Measurements from ENCODE around the gene RDH5. TPM values are rescaled to one million over a fixed set of nuclear protein-coding genes. Genes with fewer than 3 reads are reported as not detected.

Gene RDH5
- 22.0 TPM for total RNA-seq
- polyA plus RNA-seq (ENCODE audit: insufficient read depth in 1 of 8, insufficient read length in 8 of 8, low replicate concordance in 1 of 8) = 10 to 100 TPM in 6 of 8 donors, 1 to 10 TPM in 2; 8.6 to 45.9 (median 17.9) TPM
- long read RNA-seq, donor 1, partial matches to known transcripts = 197 of 425 reads
- long read RNA-seq, donor 1, other reads (novel, unspliced or antisense) = 221 of 425 reads
- long read RNA-seq, donor 2 = 0 reads
- long read RNA-seq, donor 3, partial matches to known transcripts = 481 of 1,082 reads
- long read RNA-seq, donor 3, other reads (novel, unspliced or antisense) = 598 of 1,082 reads
- long read RNA-seq, donor 4, partial matches to known transcripts = 245 of 507 reads
- long read RNA-seq, donor 4, other reads (novel, unspliced or antisense) = 258 of 507 reads
- long read RNA-seq, donor 5, partial matches to known transcripts = 2,325 of 2,394 reads
- long read RNA-seq, donor 5, other reads (novel, unspliced or antisense) = 67 of 2,394 reads
- long read RNA-seq, donor 6, partial matches to known transcripts = 0 of 6 reads
- long read RNA-seq, donor 6, other reads (novel, unspliced or antisense) = 0 of 6 reads
- long read RNA-seq, donor 7, partial matches to known transcripts = 1,087 of 1,117 reads
- long read RNA-seq, donor 7, other reads (novel, unspliced or antisense) = 26 of 1,117 reads
- long read RNA-seq, donor 8, partial matches to known transcripts = 0 of 1 reads
- long read RNA-seq, donor 8, other reads (novel, unspliced or antisense) = 0 of 1 reads
- long read RNA-seq, donor 9, partial matches to known transcripts = 0 of 3 reads
- long read RNA-seq, donor 9, other reads (novel, unspliced or antisense) = 0 of 3 reads
- long read RNA-seq, donor 10, transcript RDH5-208 (2 exons, 976 nt) = major isoform, 5 of 5 reads
- long read RNA-seq, donor 10, partial matches to known transcripts = 0 of 5 reads
- long read RNA-seq, donor 10, other reads (novel, unspliced or antisense) = 0 of 5 reads
- long read RNA-seq, donor 11, partial matches to known transcripts = 0 of 4 reads
- long read RNA-seq, donor 11, other reads (novel, unspliced or antisense) = 0 of 4 reads

DNA sequence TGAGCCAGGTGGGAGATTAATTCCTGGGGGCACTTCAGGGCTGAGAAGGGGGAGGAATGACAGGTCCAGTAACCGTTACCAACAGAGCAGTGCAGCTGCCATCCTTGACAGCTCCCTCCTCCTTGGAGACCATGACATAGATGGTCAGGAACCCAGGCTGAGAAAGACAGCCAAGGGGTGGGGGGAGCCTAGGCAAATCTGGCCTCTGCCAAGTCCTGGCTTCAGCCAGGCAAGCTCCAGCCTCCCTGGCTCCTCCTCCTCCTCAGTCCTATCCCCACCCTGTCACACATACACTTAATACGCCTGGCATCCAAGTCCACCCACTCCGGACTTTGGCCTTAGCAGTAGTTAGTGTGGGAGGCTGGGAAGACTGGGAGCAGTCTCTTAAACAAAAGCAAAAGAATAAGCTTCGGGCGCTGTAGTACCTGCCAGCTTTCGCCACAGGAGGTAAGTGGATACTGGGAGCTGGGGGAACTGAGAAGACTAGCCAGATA, at the start of gene RDH5:
TSS of gene RDH5 (plus strand) at position 323 of the 494 bp plus-strand sequence. CDS start 792 bp downstream, outside the sequence.
- peaks cover 50% of the 10 kb centered on the region for H3K36me3 ChIP-seq (ENCODE audit: control insufficient read depth, insufficient read depth, low read length)
- H3K27me3 ChIP-seq (ENCODE audit: control insufficient read depth, insufficient read depth, low read length) = no peaks in the 10 kb centered on the region
- peak within 1 kb of the TSS; percentile 97 for H3K27ac ChIP-seq (ENCODE audit: low read length)
- no CpG with 5 or more reads among the region's 6 CpGs for WGBS (ENCODE audit: insufficient coverage)
- no peaks in the 10 kb centered on the region for H3K9me3 ChIP-seq (replicated peaks; ENCODE audit: control insufficient read depth, low read depth, low read length)
- peak; percentile 91 for DNase-seq
- peak within 1 kb of the TSS; percentile 23 for H3K4me3 ChIP-seq (ENCODE audit: low read length)
- H3K4me1 ChIP-seq (ENCODE audit: control insufficient read depth, insufficient read depth, low read length) = peaks cover 80% of the 10 kb centered on the region

GRCh38 chr12:55671746-55672145, 48.4 kb upstream of the RDH5 start:
- H3K36me3 ChIP-seq (ENCODE audit: control insufficient read depth, insufficient read depth, low read length) = no peaks in the 10 kb centered on the region
- 57% methylated on average over 4 of the region's 4 CpGs for WGBS (ENCODE audit: insufficient coverage)
- no peaks in the 10 kb centered on the region for H3K27me3 ChIP-seq (ENCODE audit: control insufficient read depth, insufficient read depth, low read length)
- H3K27ac ChIP-seq (ENCODE audit: low read length) = no peak overlapping the region
- DNase-seq = no peak
- no peak overlapping the region for H3K4me3 ChIP-seq (ENCODE audit: low read length)
- no peaks in the 10 kb centered on the region for H3K4me1 ChIP-seq (ENCODE audit: control insufficient read depth, insufficient read depth, low read length)
- H3K9me3 ChIP-seq (replicated peaks; ENCODE audit: control insufficient read depth, low read depth, low read length) = no peaks in the 10 kb centered on the region

DNA sequence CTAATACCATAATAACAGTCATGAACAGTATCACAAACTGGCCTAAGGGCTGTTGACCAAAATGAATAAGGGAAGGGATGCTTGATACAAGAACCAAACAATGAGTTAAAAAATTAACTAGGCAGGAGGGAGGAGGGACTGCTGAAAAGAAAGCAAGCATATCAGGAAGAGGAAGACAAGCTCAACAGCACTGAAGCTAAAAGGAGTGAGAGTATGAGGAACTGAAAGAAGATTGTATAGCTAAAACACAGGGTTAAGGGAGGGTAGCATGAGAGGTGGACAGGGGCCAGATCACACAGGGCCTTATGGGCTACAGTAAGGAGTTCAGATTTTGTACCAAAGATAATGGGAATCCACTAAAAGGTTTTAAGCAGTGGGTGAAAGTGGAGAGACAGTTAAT, 46.6 kb upstream of the RDH5 start:
- Histone ChIP-seq H3K27me3 (ENCODE audit: control insufficient read depth, insufficient read depth, low read length) (no peaks in the 10 kb centered on the region), H3K36me3 (ENCODE audit: control insufficient read depth, insufficient read depth, low read length) (no peaks in the 10 kb centered on the region), H3K4me1 (ENCODE audit: control insufficient read depth, insufficient read depth, low read length) (no peaks in the 10 kb centered on the region), H3K4me3 (ENCODE audit: low read length) (no peak overlapping the region), H3K9me3 (replicated peaks; ENCODE audit: control insufficient read depth, low read depth, low read length) (no peaks in the 10 kb centered on the region), H3K27ac (ENCODE audit: low read length) (no peak overlapping the region)
- peak; percentile 53 for DNase-seq

DNA sequence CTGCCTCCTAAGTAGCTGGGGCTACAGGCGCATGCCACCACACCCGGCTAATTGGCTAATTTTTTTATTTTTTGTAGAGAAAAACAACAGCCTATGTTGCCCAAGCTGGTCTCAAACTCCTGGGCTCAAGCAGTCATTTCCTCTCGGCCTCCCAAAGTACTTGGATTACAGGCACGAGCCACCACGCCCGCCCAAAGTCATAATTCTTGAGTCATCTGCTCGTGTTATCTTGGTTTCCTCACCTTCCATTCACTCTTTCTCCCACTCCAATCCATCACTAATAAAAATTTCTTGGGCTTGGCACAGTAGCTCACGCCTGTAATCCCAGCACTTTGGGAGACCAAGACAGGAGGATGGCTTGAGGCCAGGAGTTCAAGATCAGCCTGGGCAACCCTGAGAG, 44.5 kb upstream of the RDH5 start:
- 84% methylated on average over 5 of the region's 8 CpGs for WGBS (ENCODE audit: insufficient coverage)
- Histone ChIP-seq H3K9me3 (replicated peaks; ENCODE audit: control insufficient read depth, low read depth, low read length) (no peaks in the 10 kb centered on the region), H3K4me1 (ENCODE audit: control insufficient read depth, insufficient read depth, low read length) (peaks cover 1% of the 10 kb centered on the region), H3K27ac (ENCODE audit: low read length) (no peak overlapping the region), H3K4me3 (ENCODE audit: low read length) (no peak overlapping the region), H3K36me3 (ENCODE audit: control insufficient read depth, insufficient read depth, low read length) (no peaks in the 10 kb centered on the region), H3K27me3 (ENCODE audit: control insufficient read depth, insufficient read depth, low read length) (no peaks in the 10 kb centered on the region)
- no peak for DNase-seq

- peaks cover 10% of the 10 kb centered on the region for H3K4me1 ChIP-seq (ENCODE audit: control insufficient read depth, insufficient read depth, low read length)
- peak; percentile 46 for DNase-seq
- peaks cover 2% of the 10 kb centered on the region for H3K27me3 ChIP-seq (ENCODE audit: control insufficient read depth, insufficient read depth, low read length)
- no peaks in the 10 kb centered on the region for H3K9me3 ChIP-seq (replicated peaks; ENCODE audit: control insufficient read depth, low read depth, low read length)
- no peak overlapping the region for H3K4me3 ChIP-seq (ENCODE audit: low read length)
- 40% methylated on average over 2 of the region's 6 CpGs for WGBS (ENCODE audit: insufficient coverage)
- H3K36me3 ChIP-seq (ENCODE audit: control insufficient read depth, insufficient read depth, low read length) = no peaks in the 10 kb centered on the region
- no peak overlapping the region for H3K27ac ChIP-seq (ENCODE audit: low read length)
Observed at GRCh38 chr12:55676707-55677106, 43.5 kb upstream of the RDH5 start.

- 96% methylated on average over 3 of the region's 5 CpGs for WGBS (ENCODE audit: insufficient coverage)
Observed at GRCh38 chr12:55679691-55680090, 40.5 kb upstream of the RDH5 start.

GRCh38 chr12:55681142-55682077, 38.8 kb upstream of the RDH5 start:
- no peaks in the 10 kb centered on the region for H3K9me3 ChIP-seq (replicated peaks; ENCODE audit: control insufficient read depth, low read depth, low read length)
- H3K4me3 ChIP-seq (ENCODE audit: low read length) = peak overlapping the region; percentile 15
- H3K36me3 ChIP-seq (ENCODE audit: control insufficient read depth, insufficient read depth, low read length) = peaks cover 26% of the 10 kb centered on the region
- peaks cover 2% of the 10 kb centered on the region for H3K27me3 ChIP-seq (ENCODE audit: control insufficient read depth, insufficient read depth, low read length)
- WGBS (ENCODE audit: insufficient coverage) = 22% methylated on average over 13 of the region's 17 CpGs
- peaks cover 18% of the 10 kb centered on the region for H3K4me1 ChIP-seq (ENCODE audit: control insufficient read depth, insufficient read depth, low read length)
- peak overlapping the region; percentile 39 for H3K27ac ChIP-seq (ENCODE audit: low read length)
- peak; percentile 83 for DNase-seq

More at GRCh38 chr12:55679691-55680090, 40.5 kb upstream of the RDH5 start:
- H3K9me3 ChIP-seq (replicated peaks; ENCODE audit: control insufficient read depth, low read depth, low read length) = no peaks in the 10 kb centered on the region
- peaks cover 18% of the 10 kb centered on the region for H3K4me1 ChIP-seq (ENCODE audit: control insufficient read depth, insufficient read depth, low read length)
- H3K27ac ChIP-seq (ENCODE audit: low read length) = no peak overlapping the region
- H3K27me3 ChIP-seq (ENCODE audit: control insufficient read depth, insufficient read depth, low read length) = peaks cover 2% of the 10 kb centered on the region
- H3K36me3 ChIP-seq (ENCODE audit: control insufficient read depth, insufficient read depth, low read length) = peaks cover 9% of the 10 kb centered on the region
- DNase-seq = no peak
- no peak overlapping the region for H3K4me3 ChIP-seq (ENCODE audit: low read length)

DNA sequence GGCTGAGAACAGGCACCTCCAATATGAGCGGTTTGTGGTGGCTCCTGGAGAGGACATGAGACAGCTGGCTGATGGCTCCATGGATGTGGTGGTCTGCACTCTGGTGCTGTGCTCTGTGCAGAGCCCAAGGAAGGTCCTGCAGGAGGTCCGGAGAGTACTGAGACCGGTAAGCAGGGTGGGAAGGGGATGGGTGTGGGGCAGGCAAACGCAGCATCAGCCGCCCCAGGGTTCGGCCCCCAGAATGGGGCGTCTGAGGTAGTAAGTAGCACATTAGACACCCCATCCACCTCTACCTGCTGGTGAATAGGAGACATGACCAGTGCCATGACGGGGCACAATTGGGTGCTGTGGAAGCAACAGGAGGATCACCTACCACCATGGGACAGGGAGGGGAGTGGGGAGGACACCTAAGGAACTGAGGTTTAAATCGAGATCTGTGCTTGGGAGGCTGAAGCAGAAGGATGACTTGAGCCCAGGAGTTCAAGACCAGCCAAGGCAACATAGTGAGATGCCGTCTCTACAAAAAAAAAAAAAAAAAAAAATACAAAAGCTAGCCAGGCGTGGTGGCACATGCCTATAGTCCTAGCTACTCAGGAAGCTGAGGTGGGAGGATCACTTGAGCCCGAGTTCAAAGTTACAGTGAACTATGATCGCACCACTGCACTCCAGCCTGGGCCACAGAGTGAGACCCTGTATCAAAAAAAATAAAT, 38.0 kb upstream of the RDH5 start:
- Histone ChIP-seq H3K4me3 (ENCODE audit: low read length) (peak overlapping the region; percentile 15), H3K27me3 (ENCODE audit: control insufficient read depth, insufficient read depth, low read length) (peaks cover 2% of the 10 kb centered on the region), H3K36me3 (ENCODE audit: control insufficient read depth, insufficient read depth, low read length) (peaks cover 33% of the 10 kb centered on the region), H3K9me3 (replicated peaks; ENCODE audit: control insufficient read depth, low read depth, low read length) (no peaks in the 10 kb centered on the region), H3K4me1 (ENCODE audit: control insufficient read depth, insufficient read depth, low read length) (peaks cover 18% of the 10 kb centered on the region), H3K27ac (ENCODE audit: low read length) (peak overlapping the region; percentile 39)
- 80% methylated on average over 4 of the region's 13 CpGs for WGBS (ENCODE audit: insufficient coverage)
- DNase-seq = no peak

DNA sequence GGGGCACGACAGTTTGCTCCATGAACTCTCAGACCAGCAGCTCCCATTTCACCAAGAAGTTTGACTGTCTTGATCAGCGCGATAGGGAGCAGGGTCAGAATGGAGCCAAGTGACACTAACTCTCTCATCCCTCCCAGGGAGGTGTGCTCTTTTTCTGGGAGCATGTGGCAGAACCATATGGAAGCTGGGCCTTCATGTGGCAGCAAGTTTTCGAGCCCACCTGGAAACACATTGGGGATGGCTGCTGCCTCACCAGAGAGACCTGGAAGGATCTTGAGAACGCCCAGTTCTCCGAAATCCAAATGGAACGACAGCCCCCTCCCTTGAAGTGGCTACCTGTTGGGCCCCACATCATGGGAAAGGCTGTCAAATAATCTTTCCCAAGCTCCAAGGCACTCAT, 36.5 kb upstream of the RDH5 start:
- whole genome bisulfite sequencing (ENCODE audit: insufficient coverage) = 86% methylated on average over 4 of the region's 7 CpGs
- H3K36me3 ChIP-seq (ENCODE audit: control insufficient read depth, insufficient read depth, low read length) = peaks cover 44% of the 10 kb centered on the region
- no peak overlapping the region for H3K27ac ChIP-seq (ENCODE audit: low read length)
- H3K9me3 ChIP-seq (replicated peaks; ENCODE audit: control insufficient read depth, low read depth, low read length) = no peaks in the 10 kb centered on the region
- peaks cover 18% of the 10 kb centered on the region for H3K4me1 ChIP-seq (ENCODE audit: control insufficient read depth, insufficient read depth, low read length)
- no peak for DNase-seq
- peaks cover 2% of the 10 kb centered on the region for H3K27me3 ChIP-seq (ENCODE audit: control insufficient read depth, insufficient read depth, low read length)
- no peak overlapping the region for H3K4me3 ChIP-seq (ENCODE audit: low read length)

Data from muscle of leg (tissue), 16 donors.